Skeletal muscle cell (primary cell): ENCODE data around the gene FMOD.

Experiments
- DNase-seq: peaks from one replicate; pipeline ENCODE4 v3.0.0-alpha.2; 2010; ENCODE audit warnings: low read depth
- H3K4me3 ChIP-seq: 2 replicates; pipeline ENCODE4 v1.5.1; 2011; ENCODE audit warnings: low read depth, mild to moderate bottlenecking, control low read depth, low read length, moderate library complexity

Gene FMOD

GRCh38 chr1:203364094-203364801 lies 13.3 kb upstream of the FMOD start:
- no peak overlapping the region for H3K4me3 ChIP-seq
- DNase-seq, result no peak

- H3K4me3 ChIP-seq, result no peak overlapping the region
- DNase-seq, result no peak
Observed at GRCh38 chr1:203362720-203363025, 11.8 kb upstream of the FMOD start.

- DNase-seq, result no peak
- H3K4me3 ChIP-seq, result no peak overlapping the region
Observed at GRCh38 chr1:203361945-203362719, 11.2 kb upstream of the FMOD start.

- DNase-seq, result no peak
- H3K4me3 ChIP-seq, result no peak overlapping the region
Observed at GRCh38 chr1:203360547-203361185, 9.7 kb upstream of the FMOD start.

GRCh38 chr1:203359010-203359571 lies 8.2 kb upstream of the FMOD start:
- no peak for DNase-seq
- no peak overlapping the region for H3K4me3 ChIP-seq

- no peak for DNase-seq
- no peak overlapping the region for H3K4me3 ChIP-seq
Observed at GRCh38 chr1:203354246-203354645, 3.3 kb upstream of the FMOD start.

GRCh38 chr1:203353486-203353885 lies 2.6 kb upstream of the FMOD start:
- no peak for DNase-seq
- no peak overlapping the region for H3K4me3 ChIP-seq

- no peak for DNase-seq
- H3K4me3 ChIP-seq, result no peak overlapping the region
Observed at GRCh38 chr1:203349773-203350524, 973 bp downstream of the FMOD start.

GRCh38 chr1:203349166-203349565 lies 1.8 kb downstream of the FMOD start:
- no peak overlapping the region for H3K4me3 ChIP-seq
- no peak for DNase-seq

- DNase-seq, result no peak
- H3K4me3 ChIP-seq, result no peak overlapping the region
Observed at GRCh38 chr1:203346769-203347102, 4.2 kb downstream of the FMOD start.

- no peak overlapping the region for H3K4me3 ChIP-seq
- no peak for DNase-seq
Observed at GRCh38 chr1:203346060-203346768, 4.7 kb downstream of the FMOD start.

- H3K4me3 ChIP-seq, result no peak overlapping the region
- DNase-seq, result no peak
Observed at GRCh38 chr1:203343956-203344754, 6.8 kb downstream of the FMOD start.

GRCh38 chr1:203342192-203342940 lies 8.6 kb downstream of the FMOD start:
- DNase-seq, result no peak
- no peak overlapping the region for H3K4me3 ChIP-seq

GRCh38 chr1:203340112-203340790 lies 10.7 kb downstream of the FMOD start:
- H3K4me3 ChIP-seq, result no peak overlapping the region
- DNase-seq, result peak; percentile 48

GRCh38 chr1:203338335-203339036 lies 12.4 kb downstream of the FMOD start:
- H3K4me3 ChIP-seq, result no peak overlapping the region
- no peak for DNase-seq

GRCh38 chr1:203336097-203336496 lies 14.8 kb downstream of the FMOD start:
- DNase-seq, result no peak
- no peak overlapping the region for H3K4me3 ChIP-seq

GRCh38 chr1:203335503-203335902 lies 15.4 kb downstream of the FMOD start:
- DNase-seq, result no peak
- no peak overlapping the region for H3K4me3 ChIP-seq
